CD4-positive, alpha-beta memory T cell (primary cell): ENCODE results near the gene LENG9. TPM values are rescaled to one million over a fixed set of nuclear protein-coding genes. Genes with fewer than 3 reads are reported as not detected.
"Not testable (repeated sequence)": the region's sequence is repeated elsewhere in the genome, so short reads cannot be mapped to it uniquely, and the experiment has no call there.

Source experiments
- CTCF ChIA-PET: fragments of 350-600 bp; sonication (Branson Sonifier 250); formaldehyde crosslinking; loops from one replicate; lab custom pipeline; 2021; ENCODE audit warnings: inconsistent platforms; ENCODE audit not compliant: partially characterized antibody; lab: Charles Lee
- POLR2A ChIA-PET: fragments of 350-600 bp; sonication (Branson Sonifier 250); formaldehyde crosslinking; loops from one replicate; lab custom pipeline; 2021; ENCODE audit not compliant: partially characterized antibody; lab: Charles Lee
- DNase-seq, 5 donors: peaks; one replicate each; pipeline versions ENCODE4 v3.0.0 to v3.0.0-alpha.2; 2020 to 2022; ENCODE audit warnings: mixed read lengths in 1 of 5
- H3K27ac ChIP-seq: one replicate; pipeline ENCODE4 v1.7.0; 2013; ENCODE audit warnings: low read depth, low read length
- H3K27me3 ChIP-seq: 2 replicates; pipeline ENCODE4 v1.7.0; 2013; ENCODE audit warnings: mild to moderate bottlenecking, low read length, moderate library complexity; ENCODE audit not compliant: insufficient read depth
- H3K36me3 ChIP-seq: 2 replicates; pipeline ENCODE4 v1.7.0; 2013; ENCODE audit warnings: mild to moderate bottlenecking, low read length, moderate library complexity; ENCODE audit not compliant: insufficient read depth
- H3K4me1 ChIP-seq: 2 replicates; pipeline ENCODE4 v1.7.0; 2013; ENCODE audit warnings: mild to moderate bottlenecking, low read length, moderate library complexity; ENCODE audit not compliant: insufficient read depth
- H3K4me3 ChIP-seq, 2 donors: one replicate each; pipeline ENCODE4 v1.7.0; 2013; ENCODE audit warnings: low read length in 2 of 2, mild to moderate bottlenecking in 1 of 2
- H3K9me3 ChIP-seq, 2 donors: one replicate each; pipeline ENCODE4 v1.7.0; 2013; ENCODE audit warnings: low read length in 2 of 2, control low read depth in 1 of 2; ENCODE audit not compliant: control insufficient read depth in 1 of 2
- H3K27ac Mint-ChIP-seq, 7 donors: one replicate each; pipeline ENCODE4 v1.8.0; 2020 to 2021; ENCODE audit warnings: mixed read lengths in 7 of 7, mild to moderate bottlenecking in 6 of 7, inconsistent platforms in 3 of 7, moderate library complexity in 3 of 7
- H3K27me3 Mint-ChIP-seq, 2 donors: one replicate each; pipeline ENCODE4 v1.8.0; 2020 to 2021; ENCODE audit warnings: mixed read lengths in 2 of 2
- H3K36me3 Mint-ChIP-seq, 2 donors: one replicate each; pipeline ENCODE4 v1.8.0; 2020 to 2021; ENCODE audit warnings: mixed read lengths in 2 of 2, inconsistent platforms in 1 of 2, mild to moderate bottlenecking in 1 of 2
- H3K4me1 Mint-ChIP-seq, 4 donors: one replicate each; pipeline ENCODE4 v1.8.0; 2020 to 2021; ENCODE audit warnings: mixed read lengths in 4 of 4, mild to moderate bottlenecking in 1 of 4
- H3K4me3 Mint-ChIP-seq, 8 donors: one replicate each; pipeline ENCODE4 v1.8.0; 2020 to 2021; ENCODE audit warnings: mixed read lengths in 8 of 8, mild to moderate bottlenecking in 7 of 8, moderate library complexity in 6 of 8, inconsistent platforms in 3 of 8
- H3K9me3 Mint-ChIP-seq, 8 donors: one replicate each; pipeline ENCODE4 v1.8.0; 2020 to 2021; ENCODE audit warnings: mixed read lengths in 8 of 8, mild to moderate bottlenecking in 5 of 8, inconsistent platforms in 3 of 8, moderate library complexity in 1 of 8
- intact Hi-C: fragments of 100-400 bp; cut with micrococcal nuclease; formaldehyde crosslinking; loops from one replicate; pipeline ENCODE4 v1.15.1; 2023
- polyA plus RNA-seq, 2 donors: library from polyadenylated mRNA; unstranded; fragments of 300-500 nt; fragmentation: Illumina TruSeq; gene quantifications; one replicate each; pipeline ENCODE4 v1.2.3, GENCODE V29; 2021
- total RNA-seq, 2 experiments: library from RNA; stranded (reverse); gene quantifications; one replicate each; pipeline ENCODE4 v1.2.3, GENCODE V29; 2021

The LENG9 gene
- total and polyA plus RNA-seq, 4 experiments from 2014 or later = 0.59 to 7.3 (median 7.2) TPM; not detected in 1

DNA sequence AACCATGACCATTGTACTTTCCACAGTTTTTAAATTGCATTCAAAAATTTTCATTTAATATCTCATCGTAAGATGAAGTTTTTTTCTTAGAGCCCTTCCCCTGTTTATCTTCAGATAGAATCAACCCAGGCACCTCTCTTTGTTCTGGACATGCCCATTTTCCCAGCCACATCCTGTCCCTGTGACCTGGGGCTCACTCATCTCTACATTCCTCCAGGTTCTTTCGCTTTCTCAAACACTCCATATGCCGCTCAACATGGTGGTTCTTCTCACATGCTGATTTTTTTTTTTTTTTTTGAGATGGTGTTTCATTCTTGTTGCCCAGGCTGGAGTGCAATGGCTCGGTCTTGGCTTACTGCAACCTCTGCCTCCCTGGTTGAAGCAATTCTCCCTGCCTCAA, 42.0 kb upstream of the LENG9 start:
- H3K27me3 Mint-ChIP-seq = peaks cover 15 to 19% of the 10 kb centered on the region in 2 donors
- POLR2A ChIA-PET, H3K36me3 ChIP-seq, H3K4me3 ChIP-seq, H3K27ac ChIP-seq, H3K36me3 Mint-ChIP-seq, H3K27me3 ChIP-seq, DNase-seq, intact Hi-C loops, H3K9me3 Mint-ChIP-seq, H3K9me3 ChIP-seq: not testable (repeated sequence)
- H3K4me3 Mint-ChIP-seq = peak overlapping the region in 1 of 8 donors; percentile 11
- peaks cover 25% of the 10 kb centered on the region for H3K4me1 ChIP-seq
- H3K4me1 Mint-ChIP-seq = peaks cover 2 to 32% (median 13%) of the 10 kb centered on the region in 4 donors
- peak overlapping the region in 1 of 7 donors; percentile 29 for H3K27ac Mint-ChIP-seq
- CTCF ChIA-PET = interaction anchor here (0.7 to 1.6 kb wide), 2 partner anchors 27 to 95 kb away, joined by 3 to 6 read pairs; no protein-coding TSS in a partner anchor

DNA sequence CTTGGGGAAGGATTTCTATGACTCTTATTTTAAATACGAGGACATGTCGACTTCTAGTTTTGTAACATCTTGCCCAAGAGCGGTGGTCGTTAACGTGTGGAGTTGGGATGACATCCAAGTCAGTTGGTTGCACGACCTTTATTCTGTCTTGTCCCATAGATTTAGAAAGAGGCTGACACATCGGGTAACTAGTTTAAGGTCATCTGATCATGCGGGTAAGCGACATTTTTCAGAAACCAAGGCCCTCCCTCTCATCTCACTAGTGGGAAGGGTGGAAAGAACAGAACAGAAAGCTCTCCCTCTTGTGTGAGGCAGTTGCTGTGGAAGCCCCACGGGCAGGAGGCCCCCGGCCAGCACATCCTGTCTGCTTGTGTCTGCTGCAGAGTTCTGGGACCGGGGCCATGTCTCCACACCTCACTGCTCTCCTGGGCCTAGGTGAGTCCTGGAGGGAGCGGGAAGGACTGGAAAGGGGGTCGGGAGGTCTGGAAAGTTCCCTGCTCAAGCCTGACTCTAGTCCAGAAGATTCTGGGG, 39.0 kb upstream of the LENG9 start, which contains the start of gene LAIR2:
LAIR2 (plus strand) TSS at position 314 of the 531 bp plus-strand sequence; CDS start at position 402, 88 bp downstream.
- H3K4me3 ChIP-seq = no peak within 1 kb of the TSS
- CTCF ChIA-PET = no interaction called here

DNA sequence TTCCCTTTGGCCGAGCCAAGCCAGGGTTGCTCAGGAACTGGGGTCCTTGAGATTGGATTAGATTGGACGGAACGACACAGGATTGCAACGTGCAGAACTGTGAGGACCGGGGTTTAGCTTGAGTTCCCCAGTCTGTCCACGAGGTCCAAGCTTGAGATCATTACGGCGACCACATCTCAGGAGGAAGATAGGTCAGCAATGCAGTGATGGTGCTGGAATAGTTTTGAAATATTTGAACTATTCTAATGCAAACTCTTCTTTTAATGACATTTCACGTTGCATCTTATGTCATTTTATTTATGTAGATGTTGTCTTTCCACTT, 34.8 kb upstream of the LENG9 start:
- POLR2A ChIA-PET = not testable (repeated sequence)
- H3K4me3 Mint-ChIP-seq = peak overlapping the region in 4 of 8 donors; percentile 8 to 67 (median 18)

More for the DNA sequence above, 39.0 kb upstream of the LENG9 start, which contains the start of gene LAIR2:
- intact Hi-C loops = no loop called here
- Histone ChIP-seq H3K27ac (no peak within 1 kb of the TSS), H3K36me3 (no peaks in the 10 kb centered on the region), H3K27me3 (no peaks in the 10 kb centered on the region), H3K9me3 (no peaks in the 10 kb centered on the region), H3K4me1 (peaks cover 19% of the 10 kb centered on the region)
- Mint-ChIP-seq H3K36me3 (no peaks in the 10 kb centered on the region), H3K4me1 (peaks cover 9 to 40% (median 19%) of the 10 kb centered on the region in 4 donors), H3K9me3 (peaks cover 0 to 6% (median 0%) of the 10 kb centered on the region in 8 donors), H3K4me3 (peak within 1 kb of the TSS in 4 of 8 donors; percentile 27 to 39 (median 34)), H3K27me3 (peaks cover 18 to 25% of the 10 kb centered on the region in 2 donors), H3K27ac (peak within 1 kb of the TSS in 2 of 7 donors; percentile 0 to 17)
- POLR2A ChIA-PET = no interaction called here
- no peak for DNase-seq

DNA sequence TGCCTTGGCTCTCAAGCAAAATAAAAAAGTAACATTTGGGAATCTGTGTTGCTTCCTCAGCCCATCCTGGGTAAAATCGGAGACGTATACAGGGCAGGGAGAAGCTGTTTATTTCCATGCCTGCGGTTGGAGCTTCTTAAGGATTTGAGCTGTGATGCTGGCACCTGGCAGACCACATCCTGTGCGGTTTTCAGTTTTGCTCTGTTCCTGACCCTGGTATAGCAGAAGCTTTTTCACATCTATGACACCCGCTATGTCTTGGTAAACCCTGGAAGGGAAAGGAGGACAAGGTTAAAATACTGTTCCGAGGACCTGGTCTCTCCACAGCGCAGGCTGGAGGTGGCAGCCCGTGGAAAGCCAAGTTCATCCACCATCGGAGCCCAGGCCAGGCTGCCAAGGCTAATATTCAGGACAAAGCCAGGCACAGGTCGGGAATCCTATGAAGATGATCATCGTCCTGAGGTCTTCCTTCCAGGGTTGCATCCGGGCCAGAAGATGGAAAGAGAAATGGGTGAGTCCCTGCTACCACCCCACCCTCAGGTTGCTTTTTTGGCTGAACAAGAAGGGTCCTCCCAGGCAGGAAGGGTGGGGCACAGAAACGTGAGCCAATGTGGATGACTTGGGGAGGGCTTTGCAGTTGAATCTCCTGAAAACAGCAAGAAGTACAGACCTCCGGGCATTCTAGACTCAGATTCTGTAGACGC, 34.3 kb upstream of the LENG9 start:
- H3K9me3 ChIP-seq, intact Hi-C loops, H3K27me3 ChIP-seq, H3K27ac ChIP-seq, H3K4me3 ChIP-seq, H3K9me3 Mint-ChIP-seq, H3K36me3 ChIP-seq, H3K4me1 ChIP-seq, POLR2A ChIA-PET, H3K36me3 Mint-ChIP-seq: not testable (repeated sequence)
- H3K27me3 Mint-ChIP-seq = peaks cover 21 to 24% of the 10 kb centered on the region in 2 donors
- CTCF ChIA-PET = interaction anchor here (1.2 kb wide), 1 partner anchor 17 kb away, joined by 4 read pairs; no protein-coding TSS in a partner anchor
- peak overlapping the region in 3 of 7 donors; percentile 3 to 43 (median 25) for H3K27ac Mint-ChIP-seq
- DNase-seq = peak in 2 of 5 donors; percentile 13 to 14
- peaks cover 10 to 30% (median 18%) of the 10 kb centered on the region in 4 donors for H3K4me1 Mint-ChIP-seq
- H3K4me3 Mint-ChIP-seq = peak overlapping the region in 7 of 8 donors; percentile 7 to 67 (median 40)

More for the DNA sequence above, 34.8 kb upstream of the LENG9 start:
- intact Hi-C loops, H3K27ac ChIP-seq, H3K4me3 ChIP-seq, H3K36me3 Mint-ChIP-seq, H3K4me1 ChIP-seq, H3K36me3 ChIP-seq, DNase-seq, H3K9me3 ChIP-seq, H3K9me3 Mint-ChIP-seq, H3K27ac Mint-ChIP-seq, H3K27me3 ChIP-seq: not testable (repeated sequence)
- H3K27me3 Mint-ChIP-seq = peaks cover 18 to 24% of the 10 kb centered on the region in 2 donors
- H3K4me1 Mint-ChIP-seq = peaks cover 10 to 30% (median 18%) of the 10 kb centered on the region in 4 donors
- CTCF ChIA-PET = interaction anchor here (1.1 kb wide), 1 partner anchor 17 kb away, joined by 4 read pairs; no protein-coding TSS in a partner anchor

DNA sequence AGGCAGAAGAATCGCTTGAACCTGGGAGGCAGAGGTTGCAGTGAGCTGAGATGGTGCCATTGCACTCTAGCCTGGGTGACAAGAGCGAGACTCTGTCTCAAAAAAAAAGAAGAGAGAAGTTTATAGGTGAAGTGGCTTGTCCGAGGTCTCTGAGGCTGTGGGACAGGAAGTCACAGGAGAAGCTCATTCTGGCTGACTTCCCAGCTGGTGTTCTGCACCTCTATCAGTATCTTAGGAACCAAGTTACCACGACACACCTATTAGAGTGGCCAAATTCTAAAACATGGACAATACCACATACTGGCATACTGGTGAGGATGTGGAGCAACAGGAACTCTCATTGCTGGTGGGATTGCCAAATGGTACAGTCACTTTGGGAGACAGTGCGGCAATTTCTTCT, 31.7 kb upstream of the LENG9 start:
- H3K4me3 Mint-ChIP-seq, H3K9me3 ChIP-seq, H3K4me1 ChIP-seq, H3K9me3 Mint-ChIP-seq, H3K27ac Mint-ChIP-seq, H3K36me3 Mint-ChIP-seq, H3K27ac ChIP-seq, H3K27me3 ChIP-seq, DNase-seq, H3K36me3 ChIP-seq, intact Hi-C loops, H3K4me3 ChIP-seq: not testable (repeated sequence)
- ChIA-PET POLR2A (interaction anchor here (0.6 kb wide), 1 partner anchor 583 kb away, joined by 3 read pairs; no protein-coding TSS in a partner anchor), CTCF (interaction anchor here (2.4 kb wide), 1 partner anchor 14 kb away, joined by 13 read pairs; no protein-coding TSS in a partner anchor)
- Mint-ChIP-seq H3K4me1 (peaks cover 10 to 26% (median 18%) of the 10 kb centered on the region in 4 donors), H3K27me3 (peaks cover 14 to 24% of the 10 kb centered on the region in 2 donors)

DNA sequence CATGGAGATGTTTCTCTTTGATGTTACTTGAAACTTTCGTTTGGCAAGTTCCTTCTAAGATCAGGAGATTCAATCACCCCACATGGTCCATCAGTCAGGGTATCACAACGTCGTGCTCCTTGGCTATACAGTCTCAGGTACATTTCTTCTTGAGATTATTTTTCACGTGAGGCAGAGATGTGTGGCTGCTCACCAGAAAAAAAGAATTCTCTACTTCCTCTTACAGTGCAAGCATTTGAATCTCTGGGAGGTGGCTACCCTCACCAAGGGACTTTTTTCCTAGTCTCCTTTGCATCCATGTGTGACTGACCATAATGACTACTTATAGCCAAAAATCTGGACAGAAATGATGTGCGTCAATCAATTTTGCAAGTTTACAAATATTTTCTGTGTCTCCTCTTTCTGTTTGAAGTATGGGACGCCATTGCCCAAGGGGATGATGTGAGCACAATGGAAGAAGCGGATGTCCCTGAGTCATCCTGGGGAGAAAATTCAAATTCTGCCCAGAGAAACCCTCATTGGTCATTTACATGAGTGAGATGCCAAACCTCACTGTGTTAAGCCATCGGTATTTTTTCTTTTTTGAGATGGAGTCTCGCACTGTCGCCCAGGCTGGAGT, 30.5 kb upstream of the LENG9 start:
- Mint-ChIP-seq H3K4me1 (peaks cover 6 to 21% (median 14%) of the 10 kb centered on the region in 4 donors), H3K9me3 (no peaks in the 10 kb centered on the region), H3K36me3 (no peaks in the 10 kb centered on the region), H3K27me3 (peaks cover 10 to 23% of the 10 kb centered on the region in 2 donors), H3K4me3 (no peak overlapping the region), H3K27ac (no peak overlapping the region)
- Histone ChIP-seq H3K27ac (no peak overlapping the region), H3K9me3 (no peaks in the 10 kb centered on the region), H3K4me3 (no peak overlapping the region), H3K4me1 (no peaks in the 10 kb centered on the region), H3K36me3 (no peaks in the 10 kb centered on the region), H3K27me3 (no peaks in the 10 kb centered on the region)
- intact Hi-C loops = no loop called here
- DNase-seq = no peak
- ChIA-PET CTCF (interaction anchor here (2.4 kb wide), 1 partner anchor 13 kb away, joined by 13 read pairs; no protein-coding TSS in a partner anchor), POLR2A (no interaction called here)

DNA sequence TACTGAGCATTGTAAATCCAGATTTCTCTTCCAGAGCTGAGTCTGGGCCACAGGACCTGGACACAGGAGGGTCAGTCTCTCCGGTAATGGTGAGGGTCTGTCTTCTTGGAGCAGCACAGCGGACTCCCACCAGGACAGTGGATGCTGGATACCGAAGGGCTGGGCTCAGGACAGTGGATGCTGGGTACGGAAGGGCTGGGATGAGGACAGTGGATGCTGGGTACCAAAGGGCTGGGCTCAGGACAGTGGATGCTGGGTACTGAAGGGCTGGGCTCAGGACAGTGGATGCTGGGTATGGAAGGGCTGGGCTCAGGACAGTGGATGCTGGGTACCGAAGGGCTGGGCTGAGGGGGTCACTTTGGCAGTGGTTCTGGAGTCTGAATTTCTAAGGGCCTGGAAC, 29.5 kb upstream of the LENG9 start:
- H3K27me3 ChIP-seq, POLR2A ChIA-PET, H3K4me3 Mint-ChIP-seq, H3K4me1 ChIP-seq, CTCF ChIA-PET, H3K9me3 ChIP-seq, intact Hi-C loops, H3K9me3 Mint-ChIP-seq, H3K27ac Mint-ChIP-seq, H3K27ac ChIP-seq, H3K36me3 Mint-ChIP-seq, DNase-seq, H3K4me3 ChIP-seq, H3K36me3 ChIP-seq: not testable (repeated sequence)
- Mint-ChIP-seq H3K4me1 (peaks cover 4 to 18% (median 9%) of the 10 kb centered on the region in 4 donors), H3K27me3 (peaks cover 10 to 21% of the 10 kb centered on the region in 2 donors)
